NCI-H2196 (cell line): ENCODE results near the gene SPATA16.
"Not testable (repeated sequence)": the region's sequence is repeated elsewhere in the genome, so short reads cannot be mapped to it uniquely, and the experiment has no call there.

Experiments
- DNase-seq: peaks from one replicate; lab custom pipeline; 2025; ENCODE audit not compliant: unreplicated experiment; lab: John Stamatoyannopoulos, UW

SPATA16 gene

DNA sequence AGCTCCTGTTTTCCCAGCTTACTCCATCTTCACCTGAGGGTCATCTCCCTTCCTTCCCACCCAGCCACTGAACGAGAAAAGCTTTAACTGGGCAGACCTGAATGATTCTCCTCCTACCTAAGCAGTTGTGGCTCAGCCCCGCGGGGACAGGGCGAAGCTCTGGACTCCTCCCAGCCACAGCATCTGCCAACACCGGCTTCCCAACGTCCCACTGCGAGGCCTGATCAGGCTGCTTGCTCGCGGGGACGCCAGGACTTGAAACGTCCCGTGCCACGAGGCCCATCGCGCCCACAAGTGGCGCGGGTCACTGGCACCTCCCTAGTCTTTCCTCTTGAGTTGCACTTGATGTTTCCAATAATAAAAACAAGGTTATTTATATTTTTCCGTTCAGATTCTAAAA, at the start of gene SPATA16:
Gene SPATA16 (minus strand): TSS at position 250 of the 400 bp plus-strand sequence. CDS start 23,504 bp downstream, outside the sequence.
- no peak for DNase-seq

DNA sequence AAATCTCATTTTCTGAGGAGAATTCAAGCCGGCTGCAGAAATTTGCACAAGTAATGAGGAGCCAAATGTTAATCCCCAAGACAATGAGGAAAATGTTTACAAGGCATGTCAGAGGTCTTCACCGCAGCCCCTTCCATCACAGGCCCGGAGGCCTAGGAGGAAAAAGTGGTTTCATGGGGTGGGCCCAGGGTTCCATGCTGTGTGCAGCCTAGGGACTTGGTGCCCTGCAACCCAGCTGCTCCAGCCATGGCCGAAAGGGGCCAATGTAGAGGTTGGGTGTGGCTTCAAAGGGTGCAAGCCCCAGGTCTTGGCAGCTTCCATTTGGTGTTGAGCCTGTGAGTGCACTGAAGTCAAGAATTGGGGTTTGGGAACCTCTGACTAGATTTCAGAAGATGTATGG, 42.0 kb upstream of the SPATA16 start:
- not testable (repeated sequence) for DNase-seq

DNA sequence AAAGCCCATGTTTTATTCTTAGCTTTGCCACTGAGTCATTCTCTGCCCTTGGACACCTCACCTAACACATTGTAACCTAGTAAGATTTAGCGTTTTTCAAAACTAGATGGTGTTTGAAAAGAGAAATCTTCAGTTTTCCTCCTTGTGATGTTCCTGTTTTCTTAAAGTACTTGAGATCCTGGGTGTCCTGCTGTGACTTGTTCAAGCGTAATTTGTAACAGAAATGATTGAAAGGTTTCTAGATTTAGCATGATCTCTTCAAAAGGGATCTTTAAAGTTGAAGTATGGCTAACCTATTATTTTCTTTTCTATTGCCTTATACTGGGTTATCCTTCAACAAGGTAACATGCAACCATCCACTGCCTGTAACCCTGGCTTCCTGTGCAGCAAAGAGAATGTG, 32.6 kb upstream of the SPATA16 start:
- DNase-seq: no peak

- DNase-seq: not testable (repeated sequence)
Observed at GRCh38 chr3:173159139-173159538, 18.1 kb upstream of the SPATA16 start.

- DNase-seq: not testable (repeated sequence)
Observed at GRCh38 chr3:173156533-173156932, 15.5 kb upstream of the SPATA16 start.

GRCh38 chr3:173153631-173154030, 12.6 kb upstream of the SPATA16 start:
- no peak for DNase-seq

DNA sequence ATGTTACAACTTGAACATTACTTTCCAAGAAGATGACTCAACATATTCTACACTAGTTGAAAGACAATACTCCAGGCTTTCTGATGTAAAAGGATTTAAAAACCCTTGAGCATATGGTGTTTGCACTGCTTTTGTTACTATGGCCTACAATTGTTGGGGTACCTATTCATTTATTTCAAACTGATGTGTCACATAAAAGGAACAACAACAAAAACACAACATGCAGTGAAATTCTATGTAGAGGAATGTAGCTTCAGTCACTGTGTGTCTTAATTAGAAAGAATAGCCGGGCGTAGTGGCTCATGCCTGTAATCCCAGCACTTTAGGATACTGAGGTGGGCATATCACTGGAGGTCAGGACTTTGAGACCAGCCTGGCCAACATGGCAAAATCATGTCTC, 1.6 kb downstream of the SPATA16 start:
- DNase-seq: no peak

DNA sequence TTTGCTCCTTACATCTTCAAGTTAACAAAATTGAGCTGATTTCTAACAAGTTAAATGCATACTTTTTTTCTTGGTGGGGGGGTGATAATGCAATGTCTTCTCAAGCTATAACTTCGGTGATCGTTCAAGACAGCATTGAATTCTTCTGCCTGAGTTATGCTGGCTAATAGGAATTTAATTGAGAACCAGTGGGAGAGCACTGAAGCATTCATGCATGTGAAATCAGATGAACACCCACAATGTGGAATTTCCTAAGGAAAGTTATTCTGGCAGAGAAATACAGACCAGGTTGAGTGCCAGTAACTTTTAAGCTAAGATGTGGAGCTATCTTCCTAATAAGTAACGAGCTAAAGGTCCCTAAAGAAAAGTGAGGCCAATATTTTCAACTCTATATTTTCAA, 3.0 kb downstream of the SPATA16 start:
- DNase-seq: no peak

- DNase-seq: no peak
Observed at GRCh38 chr3:173135059-173135458, 6.0 kb downstream of the SPATA16 start.

- no peak for DNase-seq
Observed at GRCh38 chr3:173128633-173129032, 12.4 kb downstream of the SPATA16 start.

DNA sequence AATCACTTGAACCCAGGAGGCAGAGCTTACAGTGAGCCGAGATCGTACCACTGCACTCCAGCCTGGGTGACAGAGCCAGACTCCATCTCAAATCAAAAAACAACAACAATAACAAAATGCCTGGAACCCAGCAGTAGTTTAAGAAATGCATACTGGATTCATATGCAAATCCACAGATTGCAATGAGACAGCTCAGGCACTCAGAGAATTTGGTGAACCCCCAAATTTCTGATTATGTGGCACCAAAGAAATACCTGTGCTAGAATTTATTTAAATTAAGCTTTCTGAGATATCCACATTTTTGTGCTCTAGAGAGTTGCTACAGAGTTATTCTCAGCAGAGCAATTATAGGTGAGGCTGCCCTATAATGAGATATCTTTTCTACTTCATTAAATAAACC, 29.7 kb downstream of the SPATA16 start:
- DNase-seq: no peak

DNA sequence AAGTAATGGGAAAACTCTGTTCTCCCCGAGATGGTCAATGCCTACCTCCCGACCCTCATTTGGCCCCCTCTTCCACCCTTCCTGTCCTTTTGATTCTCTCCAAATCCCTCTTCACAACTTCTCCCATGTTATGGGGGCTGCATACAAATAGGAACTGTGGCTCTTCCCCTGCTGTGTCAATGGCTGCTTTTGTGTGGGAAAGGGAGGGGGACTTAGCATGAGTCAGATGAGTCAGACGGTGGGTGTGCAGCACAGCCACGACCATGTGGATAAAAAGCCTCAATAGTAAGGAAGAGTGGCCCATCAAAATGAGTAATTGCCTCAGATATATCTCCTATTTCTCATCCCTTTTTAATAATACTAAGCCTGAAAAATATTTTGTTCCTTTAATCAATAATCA, 31.9 kb downstream of the SPATA16 start:
- no peak for DNase-seq

DNA sequence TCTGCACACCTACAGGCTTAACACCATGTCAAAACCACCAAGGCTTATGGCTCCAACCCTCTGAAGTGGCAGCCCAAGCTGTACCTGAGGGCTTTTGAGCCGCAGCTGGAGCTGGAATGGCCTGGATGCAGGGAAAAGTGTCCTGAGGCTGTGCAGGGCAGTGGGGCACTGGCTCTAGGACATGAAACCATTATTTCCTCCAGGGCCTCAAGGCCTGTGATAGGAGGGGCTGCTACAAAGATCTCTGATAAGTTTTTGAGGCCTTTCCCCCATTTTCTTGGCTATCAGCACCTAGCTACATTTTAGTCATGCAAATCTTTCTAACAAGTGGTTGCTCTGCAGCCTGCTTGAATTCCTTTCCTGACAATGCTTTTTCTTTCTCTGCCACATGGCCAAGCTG, 37.6 kb downstream of the SPATA16 start:
- no peak for DNase-seq

GRCh38 chr3:173098959-173099358, 42.1 kb downstream of the SPATA16 start:
- DNase-seq: no peak

DNA sequence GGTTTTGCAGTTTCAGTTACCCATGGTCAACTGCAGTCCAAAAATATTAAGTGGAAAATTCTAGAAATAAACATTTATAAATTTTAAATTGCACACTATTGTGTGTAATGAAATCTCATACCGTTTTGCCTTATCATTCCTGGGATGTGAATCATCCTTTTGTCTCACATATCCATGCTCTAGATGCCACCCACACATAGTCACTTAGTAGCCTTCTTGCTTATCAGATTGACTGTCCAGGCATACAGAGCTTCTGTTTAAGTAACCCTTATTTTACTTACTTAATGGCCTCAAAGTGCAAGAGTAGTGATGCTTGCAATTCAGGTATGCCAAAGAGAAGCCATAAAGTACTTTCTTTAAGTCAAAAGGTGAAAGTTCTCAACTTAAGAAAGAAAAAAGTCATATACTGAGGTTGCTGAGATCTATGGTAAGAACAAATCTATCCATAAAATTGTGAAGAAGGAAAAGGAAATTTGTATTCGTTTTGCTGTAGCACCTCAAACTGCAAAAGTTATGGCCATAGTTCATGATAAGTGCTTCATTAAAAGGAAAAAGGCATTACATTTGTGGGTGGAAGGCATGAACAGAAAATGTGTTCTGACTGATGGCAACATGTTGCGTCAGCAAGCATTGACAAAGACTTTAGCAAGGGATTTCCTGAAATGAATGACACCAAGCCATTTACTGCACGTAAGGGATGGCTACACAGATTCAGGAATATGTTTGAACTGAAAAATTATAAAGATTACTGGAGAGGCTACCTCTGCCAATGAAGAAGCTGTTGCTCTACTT, 43.8 kb downstream of the SPATA16 start:
- DNase-seq: no peak

- no peak for DNase-seq
Observed at GRCh38 chr3:173096140-173096539, 44.9 kb downstream of the SPATA16 start.

GRCh38 chr3:173092038-173092437, 49.0 kb downstream of the SPATA16 start:
- DNase-seq: no peak

- no peak for DNase-seq
Observed at GRCh38 chr3:173090492-173090891, 50.5 kb downstream of the SPATA16 start.

DNA sequence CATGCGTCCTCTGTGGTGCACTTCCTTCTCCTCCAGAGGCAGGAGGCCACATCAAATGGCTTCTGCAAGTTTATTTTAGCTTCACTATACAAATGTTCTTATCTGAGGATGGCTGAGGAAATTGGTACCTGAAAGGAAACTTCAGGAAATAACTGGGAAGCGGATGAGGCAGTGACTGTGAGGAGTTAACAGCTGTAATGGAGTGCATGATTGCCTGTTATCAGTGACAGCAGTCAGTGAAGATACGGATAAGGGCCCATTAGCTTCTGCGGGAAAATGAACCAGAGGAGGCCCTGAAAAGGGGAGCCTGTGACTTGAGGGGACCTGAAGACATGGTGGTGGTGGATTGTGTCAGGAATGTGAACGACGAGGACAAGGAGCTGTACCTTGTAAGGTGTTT, 51.8 kb downstream of the SPATA16 start:
- no peak for DNase-seq

DNA sequence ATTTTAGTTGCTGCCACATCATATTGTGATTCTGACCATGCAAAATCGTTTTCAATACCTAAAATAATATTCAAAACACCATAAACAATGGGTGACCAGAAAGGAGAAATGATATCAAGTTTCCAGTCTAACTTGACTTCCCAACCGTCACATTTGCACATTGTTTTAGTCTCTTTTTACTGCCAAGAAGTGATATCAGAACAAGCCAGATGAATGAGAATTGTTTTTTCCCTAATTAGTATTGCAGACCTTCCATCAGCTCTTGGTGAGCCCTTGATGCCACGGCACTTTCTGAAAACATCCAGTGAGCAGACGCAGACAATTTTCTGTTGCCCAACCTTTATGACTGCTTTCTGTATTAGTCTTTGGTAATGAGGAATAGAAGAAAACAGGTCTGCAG, 62.5 kb downstream of the SPATA16 start:
- no peak for DNase-seq

GRCh38 chr3:173066044-173067004, 74.7 kb downstream of the SPATA16 start:
- DNase-seq: no peak

- DNase-seq: no peak
Observed at GRCh38 chr3:173065543-173065981, 75.5 kb downstream of the SPATA16 start.
